PC-3 (cell line): ENCODE measurements around the gene FBXL7. TPM values are rescaled to one million over a fixed set of nuclear protein-coding genes. Genes with fewer than 3 reads are reported as not detected.
A peak's percentile ranks its signal among the peaks of the same experiment; 100 is the strongest.

ENCODE experiments used
- ATAC-seq: fragments of 200-7000 bp; cut with Tn5 transposase; 2 replicates; pipeline ENCODE4 v1.9.1; 2020; ENCODE audit warnings: mild to moderate bottlenecking, moderate library complexity
- BruUV-seq: library from RNA; stranded (reverse); fragments of 400-500 nt; replicated peaks from 2 replicates; lab custom pipeline; 2021; lab: Mats Ljungman, UMichigan
- CTCF ChIA-PET: fragments of 300-600 bp; sonication (Branson Sonifier 250); formaldehyde crosslinking; loops from one replicate; lab custom pipeline; 2022; ENCODE audit warnings: antibody characterized with exemption; lab: Charles Lee
- POLR2A ChIA-PET: fragments of 300-600 bp; sonication (Branson Sonifier 250); formaldehyde crosslinking; loops from one replicate; lab custom pipeline; 2022; ENCODE audit warnings: antibody characterized with exemption; ENCODE audit not compliant: unreplicated experiment; lab: Charles Lee
- DNase-seq: peaks from one replicate; pipeline ENCODE4 v3.0.0-alpha.2; 2015
- H2AFZ ChIP-seq: fragments of 300-600 bp; sonication (generic); 2 replicates; pipeline ENCODE4 v1.6.0; 2016; ENCODE audit warnings: antibody characterized with exemption, low read length
- H3F3A ChIP-seq: fragments of 300-600 bp; sonication (generic); one replicate; pipeline ENCODE4 v1.6.0; 2017; ENCODE audit warnings: antibody characterized with exemption, low read length, control low read depth, mild to moderate bottlenecking; ENCODE audit not compliant: unreplicated experiment
- H3K27ac ChIP-seq: fragments of 300-600 bp; sonication (generic); 2 replicates; pipeline ENCODE4 v1.5.1; 2016; ENCODE audit warnings: mild to moderate bottlenecking, low read length
- H3K27me3 ChIP-seq: fragments of 300-600 bp; sonication (generic); 2 replicates; pipeline ENCODE4 v1.6.1; 2016; ENCODE audit warnings: low read length, mixed read lengths
- H3K36me3 ChIP-seq: fragments of 300-600 bp; sonication (generic); 2 replicates; pipeline ENCODE4 v1.6.1; 2016; ENCODE audit warnings: low read depth, mixed run types, low read length, mixed read lengths
- H3K4me1 ChIP-seq: fragments of 300-600 bp; sonication (generic); 2 replicates; pipeline ENCODE4 v1.5.1; 2016; ENCODE audit warnings: low read length; ENCODE audit not compliant: insufficient read depth
- H3K4me2 ChIP-seq: fragments of 300-600 bp; sonication (generic); 2 replicates; pipeline ENCODE4 v1.6.0; 2016; ENCODE audit warnings: low read length
- H3K4me3 ChIP-seq: fragments of 300-600 bp; sonication (generic); 2 replicates; pipeline ENCODE4 v1.5.1; 2016; ENCODE audit warnings: mild to moderate bottlenecking, low read length, mixed read lengths
- H3K79me2 ChIP-seq: fragments of 300-600 bp; sonication (generic); 2 replicates; pipeline ENCODE4 v1.6.1; 2017; ENCODE audit warnings: low read length, mixed read lengths
- H3K9ac ChIP-seq: fragments of 300-600 bp; sonication (generic); 2 replicates; pipeline ENCODE4 v1.6.0; 2016; ENCODE audit warnings: mild to moderate bottlenecking, low read length
- H3K9me2 ChIP-seq: fragments of 300-600 bp; sonication (generic); replicated peaks from 2 replicates; pipeline ENCODE4 v1.6.1; 2016; ENCODE audit warnings: mixed run types, low read length, mixed read lengths
- H3K9me3 ChIP-seq: fragments of 300-600 bp; sonication (generic); 2 replicates; pipeline ENCODE4 v1.6.1; 2016; ENCODE audit warnings: low read length, mixed read lengths
- H4K20me1 ChIP-seq: fragments of 300-600 bp; sonication (generic); 2 replicates; pipeline ENCODE4 v1.6.1; 2016; ENCODE audit warnings: low read length, mixed read lengths
- EZH2 ChIP-seq: fragments of 300-600 bp; sonication (generic); IDR thresholded peaks from one replicate; pipeline ENCODE4 v1.6.1; 2017; ENCODE audit warnings: antibody characterized with exemption, mild to moderate bottlenecking, low read length; ENCODE audit not compliant: unreplicated experiment
- EZH2phosphoT487 ChIP-seq: fragments of 300-600 bp; sonication (generic); IDR thresholded peaks from 2 replicates; pipeline ENCODE4 v1.6.1; 2018; ENCODE audit warnings: mild to moderate bottlenecking, antibody characterized with exemption, low read length, borderline replicate concordance
- intact Hi-C: fragments of 100-400 bp; cut with micrococcal nuclease; formaldehyde crosslinking; loops from 2 replicates; pipeline ENCODE4 v1.9.0; 2023
- total RNA-seq: library from RNA; depleted of rRNA; stranded (reverse); fragments of >200 nt; gene quantifications from 2 replicates; pipeline ENCODE4 v1.2.3, GENCODE V29; 2014
- TF ChIP-seq, protein P1 (sequence below): fragments of 300-600 bp; sonication (generic); conservative IDR thresholded peaks from 2 replicates; pipeline ENCODE4 v1.5.1; 2017; ENCODE audit warnings: antibody characterized with exemption, low read depth, mild to moderate bottlenecking, low read length

Gene FBXL7
- total RNA-seq, 1 experiment from 2014 or later = 0.18 TPM

DNA sequence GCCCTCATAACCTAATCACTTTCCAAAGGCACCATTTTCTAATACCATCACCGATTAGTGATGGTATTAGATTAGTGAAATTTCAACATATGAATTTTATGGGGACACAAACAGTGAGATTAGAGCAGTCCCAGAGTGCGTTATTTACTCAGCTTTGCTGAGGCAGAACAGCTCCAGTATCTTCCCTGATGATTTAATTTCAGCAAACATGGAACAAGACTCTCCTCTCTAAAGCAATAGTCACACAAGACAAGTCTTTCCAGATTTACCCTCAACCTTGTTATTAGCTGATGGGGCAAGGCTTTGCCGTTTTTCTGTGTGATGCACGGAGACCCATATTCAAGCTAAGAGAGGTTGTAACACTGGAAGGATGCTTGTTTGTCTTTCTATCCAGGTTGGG, 333.4 kb downstream of the FBXL7 start:
- intact Hi-C loops = no loop called here
- H3K36me3 ChIP-seq = no peaks in the 10 kb centered on the region
- TF ChIP-seq EZH2phosphoT487 = no peak
- no peak for TF ChIP-seq EZH2
- TF ChIP-seq, protein P1, sequence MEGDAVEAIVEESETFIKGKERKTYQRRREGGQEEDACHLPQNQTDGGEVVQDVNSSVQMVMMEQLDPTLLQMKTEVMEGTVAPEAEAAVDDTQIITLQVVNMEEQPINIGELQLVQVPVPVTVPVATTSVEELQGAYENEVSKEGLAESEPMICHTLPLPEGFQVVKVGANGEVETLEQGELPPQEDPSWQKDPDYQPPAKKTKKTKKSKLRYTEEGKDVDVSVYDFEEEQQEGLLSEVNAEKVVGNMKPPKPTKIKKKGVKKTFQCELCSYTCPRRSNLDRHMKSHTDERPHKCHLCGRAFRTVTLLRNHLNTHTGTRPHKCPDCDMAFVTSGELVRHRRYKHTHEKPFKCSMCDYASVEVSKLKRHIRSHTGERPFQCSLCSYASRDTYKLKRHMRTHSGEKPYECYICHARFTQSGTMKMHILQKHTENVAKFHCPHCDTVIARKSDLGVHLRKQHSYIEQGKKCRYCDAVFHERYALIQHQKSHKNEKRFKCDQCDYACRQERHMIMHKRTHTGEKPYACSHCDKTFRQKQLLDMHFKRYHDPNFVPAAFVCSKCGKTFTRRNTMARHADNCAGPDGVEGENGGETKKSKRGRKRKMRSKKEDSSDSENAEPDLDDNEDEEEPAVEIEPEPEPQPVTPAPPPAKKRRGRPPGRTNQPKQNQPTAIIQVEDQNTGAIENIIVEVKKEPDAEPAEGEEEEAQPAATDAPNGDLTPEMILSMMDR = no peak
- H2AFZ ChIP-seq = no peak overlapping the region
- H3K27me3 ChIP-seq = no peaks in the 10 kb centered on the region
- ChIA-PET POLR2A (no interaction called here), CTCF (no interaction called here)
- no peaks in the 10 kb centered on the region; the same call in 1 of the 2 replicates for H3K9me3 ChIP-seq
- ATAC-seq = no peak
- no peaks in the 10 kb centered on the region for H3F3A ChIP-seq
- H3K4me2 ChIP-seq = no peak overlapping the region
- BruUV-seq = no TSS peak
- no peaks in the 10 kb centered on the region for H3K9me2 ChIP-seq
- H4K20me1 ChIP-seq = no peaks in the 10 kb centered on the region
- DNase-seq = peak; percentile 12
- H3K4me3 ChIP-seq = no peak overlapping the region
- no peak overlapping the region for H3K9ac ChIP-seq
- no peak overlapping the region for H3K27ac ChIP-seq
- peaks cover 29% of the 10 kb centered on the region for H3K4me1 ChIP-seq
- H3K79me2 ChIP-seq = no peaks in the 10 kb centered on the region

DNA sequence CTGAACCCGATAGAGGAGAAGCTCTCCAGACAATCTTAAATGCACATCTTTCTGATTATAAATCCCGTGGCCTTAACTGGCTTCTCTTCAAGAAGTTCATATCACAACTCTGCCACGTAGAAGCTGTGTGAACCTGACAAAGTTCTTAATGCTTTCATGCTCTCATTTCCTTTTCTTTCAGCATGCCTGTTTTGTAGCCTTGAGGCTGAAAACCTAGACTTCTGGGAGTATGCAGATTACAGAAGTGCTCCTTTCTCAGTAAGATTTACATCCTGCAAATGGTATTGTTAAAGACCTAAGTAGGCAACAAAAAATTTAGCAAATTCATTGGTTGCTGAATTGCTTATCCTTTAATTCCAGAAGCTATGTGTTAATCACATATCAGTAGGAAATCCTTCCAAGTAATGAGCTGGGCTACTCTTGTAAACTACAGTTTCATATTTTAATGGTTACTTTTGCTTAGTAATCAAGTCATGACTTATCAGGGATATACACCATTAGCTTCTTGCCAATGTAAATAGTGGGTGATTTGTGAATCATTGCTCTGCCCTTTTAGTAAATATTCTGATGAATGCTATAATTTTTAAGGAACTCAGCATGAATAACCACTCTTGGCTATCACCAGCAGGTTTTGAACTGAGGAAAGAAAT, 334.7 kb downstream of the FBXL7 start:
- no peaks in the 10 kb centered on the region for H3K36me3 ChIP-seq
- peak overlapping the region; percentile 6; the same call in 1 of the 2 replicates for H3K4me3 ChIP-seq
- ATAC-seq (peak; percentile 94), DNase-seq (peak; percentile 92)
- H3K9ac ChIP-seq = no peak overlapping the region
- H3K27ac ChIP-seq = peak overlapping the region; percentile 71
- peak overlapping the region; percentile 50 for H3K4me2 ChIP-seq
- intact Hi-C loops = no loop called here
- no peaks in the 10 kb centered on the region for H4K20me1 ChIP-seq
- ChIA-PET CTCF (interaction anchor here (0.5 kb wide), 1 partner anchor 10 kb away, joined by 4 read pairs; no protein-coding TSS in a partner anchor), POLR2A (no interaction called here)
- no peaks in the 10 kb centered on the region for H3K9me2 ChIP-seq
- peak overlapping the region; percentile 2; the same call in 1 of the 2 replicates for H2AFZ ChIP-seq
- TF ChIP-seq, protein P1 = no peak
- TF ChIP-seq EZH2phosphoT487 = no peak
- TF ChIP-seq EZH2 = no peak
- no TSS peak for BruUV-seq
- H3K79me2 ChIP-seq = no peaks in the 10 kb centered on the region
- no peaks in the 10 kb centered on the region; the same call in 1 of the 2 replicates for H3K9me3 ChIP-seq
- peaks cover 29% of the 10 kb centered on the region for H3K4me1 ChIP-seq
- H3F3A ChIP-seq = no peaks in the 10 kb centered on the region
- H3K27me3 ChIP-seq = no peaks in the 10 kb centered on the region

DNA sequence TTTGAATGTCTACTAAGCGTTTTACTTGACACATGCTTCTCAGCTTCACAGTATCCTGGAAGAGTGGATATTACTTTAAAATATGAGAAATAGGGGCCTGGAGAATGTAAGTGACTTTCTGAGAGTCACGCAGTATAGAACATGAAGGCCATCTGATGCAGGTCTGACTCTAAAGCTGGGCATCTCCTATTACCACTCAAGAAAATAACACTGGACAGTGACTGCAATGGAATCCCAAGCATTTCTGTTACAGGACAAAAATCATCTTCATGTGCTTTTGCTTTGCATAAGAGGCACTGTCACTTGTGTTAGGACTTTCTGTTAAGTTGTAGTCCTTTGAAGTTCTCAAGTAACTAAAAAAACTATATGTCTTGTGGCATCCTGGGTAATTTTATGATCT, 335.5 kb downstream of the FBXL7 start:
- intact Hi-C loops = no loop called here
- H3K9me2 ChIP-seq = no peaks in the 10 kb centered on the region
- no peak overlapping the region for H3K9ac ChIP-seq
- CTCF ChIA-PET = no interaction called here
- H4K20me1 ChIP-seq = no peaks in the 10 kb centered on the region
- no peak overlapping the region for H3K4me3 ChIP-seq
- no peaks in the 10 kb centered on the region for H3K36me3 ChIP-seq
- TF ChIP-seq, protein P1 = no peak
- TF ChIP-seq EZH2phosphoT487 (no peak), EZH2 (no peak)
- H3K4me2 ChIP-seq = peak overlapping the region; percentile 19; the same call in 1 of the 2 replicates
- ATAC-seq = no peak
- no peaks in the 10 kb centered on the region for H3K27me3 ChIP-seq
- no peaks in the 10 kb centered on the region for H3F3A ChIP-seq
- no peaks in the 10 kb centered on the region; the same call in 1 of the 2 replicates for H3K9me3 ChIP-seq
- POLR2A ChIA-PET = no interaction called here
- no peak overlapping the region for H2AFZ ChIP-seq
- peaks cover 29% of the 10 kb centered on the region for H3K4me1 ChIP-seq
- BruUV-seq = no TSS peak
- no peaks in the 10 kb centered on the region for H3K79me2 ChIP-seq
- no peak for DNase-seq
- H3K27ac ChIP-seq = peak overlapping the region; percentile 40
